ENCODE data around the gene THAP9. TPM values are rescaled to one million over a fixed set of nuclear protein-coding genes. Genes with fewer than 3 reads are reported as not detected.
"Not testable (repeated sequence)": the region's sequence is repeated elsewhere in the genome, so short reads cannot be mapped to it uniquely, and the experiment has no call there.

Gene THAP9
- total RNA-seq, 5 donors from 2014 or later (not counting 1 experiment from before 2014, with no cell fraction given): 2.3 to 4.1 (median 3.0) TPM

DNA sequence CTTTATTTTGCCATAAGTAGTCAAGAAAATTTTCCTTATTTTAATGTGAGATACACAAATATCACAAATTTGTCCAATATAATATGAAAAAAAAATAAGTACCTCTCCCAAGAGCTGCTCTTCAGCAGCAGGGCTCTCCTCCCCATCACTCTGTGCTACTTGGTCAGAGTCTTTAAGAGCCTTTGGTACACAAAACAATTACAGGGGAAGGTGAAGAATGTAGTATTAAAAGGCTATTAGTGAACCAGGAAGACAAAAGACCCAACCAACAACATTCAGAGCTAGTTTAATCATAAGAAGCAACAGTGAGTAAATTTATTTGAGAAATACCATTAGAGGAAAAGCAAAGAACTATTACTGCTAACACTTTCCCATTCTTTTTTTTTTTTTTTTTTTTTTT, 39.0 kb upstream of the THAP9 start:
- peaks cover 30% of the 10 kb centered on the region for H3K36me3 Mint-ChIP-seq
- POLR2A ChIA-PET: no interaction called here

DNA sequence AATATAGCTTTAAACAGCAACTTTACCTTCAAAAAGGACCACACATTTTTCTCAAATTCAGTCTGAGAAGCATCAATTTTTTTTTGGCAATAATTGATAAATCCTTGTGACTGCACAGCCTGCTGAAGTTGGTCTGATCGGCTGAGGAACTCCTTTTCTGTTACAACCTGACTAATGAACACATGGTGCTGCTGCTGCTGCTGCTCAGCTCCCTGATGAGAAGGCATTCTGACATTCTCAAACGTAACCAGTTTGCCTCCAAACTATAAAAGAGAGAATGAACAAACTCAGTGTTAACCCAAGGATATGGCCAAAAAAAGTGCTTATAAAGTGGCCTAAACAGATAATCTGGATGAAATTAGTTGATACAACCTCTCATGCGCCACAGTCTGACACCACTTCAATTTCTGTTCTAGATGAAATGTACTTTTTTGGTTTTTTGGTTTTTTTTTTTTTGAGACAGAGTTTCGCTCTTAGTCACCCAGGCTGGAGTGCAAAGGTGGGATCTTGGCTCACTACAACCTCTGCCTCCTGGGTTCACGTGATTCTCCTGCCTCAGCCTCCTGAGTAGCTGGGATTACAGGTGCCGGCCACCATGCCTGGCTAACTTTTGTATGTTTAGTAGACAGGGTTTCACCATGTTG, 36.1 kb upstream of the THAP9 start:
- no peak for ATAC-seq (replicated peaks in 1 of 4)
- peaks cover 11 to 52% of the 10 kb centered on the region in 2 donors for H3K36me3 ChIP-seq (ENCODE audit: control insufficient read depth in 2 of 2, extremely low read depth in 1 of 2, insufficient read depth in 1 of 2, low read length in 1 of 2)
- Mint-ChIP-seq H3K36me3 (peaks cover 41% of the 10 kb centered on the region), H3K27ac (peak overlapping the region; percentile 50 to 84), H3K9me3 (no peaks in the 10 kb centered on the region), H3K4me1 (peaks cover 24 to 29% (median 26%) of the 10 kb centered on the region in 3 donors), H3K27me3 (no peaks in the 10 kb centered on the region), H3K4me3 (peak overlapping the region in 1 of 3 donors; percentile 57)
- WGBS (ENCODE audit: insufficient coverage): no CpG with 5 or more reads among the region's 6 CpGs
- H3K9me3 ChIP-seq: no peaks in the 10 kb centered on the region
- POLR2A ChIA-PET: interaction anchor here in 1 of 2 donors (0.7 kb wide), 1 partner anchor 133 kb away, joined by 3 read pairs; no protein-coding TSS in a partner anchor
- H3K4me3 ChIP-seq (ENCODE audit: control insufficient read depth in 1 of 2, extremely low read depth in 1 of 2, low read length in 1 of 2): no peak overlapping the region
- CTCF ChIA-PET: interaction anchor here in 1 of 2 donors (0.6 kb wide), 1 partner anchor 89 kb away, joined by 3 read pairs; no protein-coding TSS in a partner anchor
- no peaks in the 10 kb centered on the region for H3K27me3 ChIP-seq (replicated peaks in 1 of 2; ENCODE audit: control insufficient read depth in 2 of 2, extremely low read depth in 1 of 2, insufficient read depth in 2 of 2, low read length in 1 of 2)
- H3K27ac ChIP-seq (ENCODE audit: low read length): no peak overlapping the region
- DNase-seq: no peak
- H3K4me1 ChIP-seq (ENCODE audit: control insufficient read depth in 1 of 2, extremely low read depth in 1 of 2, insufficient read depth in 2 of 2, low read length in 2 of 2): peaks cover 4 to 15% of the 10 kb centered on the region in 2 experiments

More for the DNA sequence above, 39.0 kb upstream of the THAP9 start:
- Histone ChIP-seq H3K4me1 (ENCODE audit: control insufficient read depth in 1 of 2, extremely low read depth in 1 of 2, insufficient read depth in 2 of 2, low read length in 2 of 2) (peaks cover 4 to 9% of the 10 kb centered on the region in 2 experiments), H3K27ac (ENCODE audit: low read length) (no peak overlapping the region), H3K36me3 (ENCODE audit: control insufficient read depth in 2 of 2, extremely low read depth in 1 of 2, insufficient read depth in 1 of 2, low read length in 1 of 2) (peaks cover 6 to 44% of the 10 kb centered on the region in 2 donors), H3K27me3 (replicated peaks in 1 of 2; ENCODE audit: control insufficient read depth in 2 of 2, extremely low read depth in 1 of 2, insufficient read depth in 2 of 2, low read length in 1 of 2) (no peaks in the 10 kb centered on the region), H3K4me3 (ENCODE audit: control insufficient read depth in 1 of 2, extremely low read depth in 1 of 2, low read length in 1 of 2) (no peak overlapping the region), H3K9me3 (no peaks in the 10 kb centered on the region)
- no peak for ATAC-seq (replicated peaks in 1 of 4)
- Mint-ChIP-seq H3K27me3 (no peaks in the 10 kb centered on the region), H3K27ac (peak overlapping the region in 1 of 2 donors; percentile 33), H3K9me3 (no peaks in the 10 kb centered on the region), H3K4me3 (no peak overlapping the region), H3K4me1 (peaks cover 17 to 23% (median 20%) of the 10 kb centered on the region in 3 donors)
- CTCF ChIA-PET: interaction anchor here in 1 of 2 donors (0.7 to 2.0 kb wide), 3 partner anchors 9 to 1965 kb away, joined by 3 to 5 read pairs (median 3); no protein-coding TSS in a partner anchor
- no peak for DNase-seq

DNA sequence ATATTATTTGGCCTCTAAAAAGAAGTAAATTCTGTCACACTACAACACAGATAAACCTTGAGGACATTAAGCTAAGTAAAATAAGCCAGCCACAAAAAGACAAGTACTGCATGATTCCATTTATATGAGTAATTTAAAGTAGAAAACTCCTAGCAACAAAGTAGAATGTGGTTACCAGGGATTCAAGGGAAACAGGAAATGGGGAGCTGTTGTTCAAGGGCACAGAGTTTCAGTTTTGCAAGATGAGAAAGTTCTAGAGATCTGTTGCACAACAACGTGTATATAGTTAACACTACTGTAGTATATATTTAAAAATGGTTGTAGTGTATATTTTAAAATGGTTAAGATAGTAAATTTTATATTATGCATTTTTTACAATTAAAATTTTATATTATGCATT, 34.9 kb upstream of the THAP9 start:
- Histone ChIP-seq H3K4me3 (ENCODE audit: control insufficient read depth in 1 of 2, extremely low read depth in 1 of 2, low read length in 1 of 2) (no peak overlapping the region), H3K9me3 (no peaks in the 10 kb centered on the region), H3K4me1 (ENCODE audit: control insufficient read depth in 1 of 2, extremely low read depth in 1 of 2, insufficient read depth in 2 of 2, low read length in 2 of 2) (peaks cover 4 to 15% of the 10 kb centered on the region in 2 experiments), H3K27ac (ENCODE audit: low read length) (peak overlapping the region; percentile 28), H3K36me3 (ENCODE audit: control insufficient read depth in 2 of 2, extremely low read depth in 1 of 2, insufficient read depth in 1 of 2, low read length in 1 of 2) (peaks cover 11 to 60% of the 10 kb centered on the region in 2 donors), H3K27me3 (replicated peaks in 1 of 2; ENCODE audit: control insufficient read depth in 2 of 2, extremely low read depth in 1 of 2, insufficient read depth in 2 of 2, low read length in 1 of 2) (no peaks in the 10 kb centered on the region)
- Mint-ChIP-seq H3K36me3 (peaks cover 47% of the 10 kb centered on the region), H3K27ac (peak overlapping the region; percentile 82 to 90), H3K9me3 (no peaks in the 10 kb centered on the region), H3K4me1 (peaks cover 24 to 29% (median 26%) of the 10 kb centered on the region in 3 donors), H3K27me3 (no peaks in the 10 kb centered on the region), H3K4me3 (peak overlapping the region; percentile 31 to 57 (median 40))
- ATAC-seq (replicated peaks in 1 of 4) (peak; percentile 48 to 75 (median 68)), DNase-seq (peak in 2 of 35 experiments; percentile 6 to 48)
- CTCF ChIA-PET: interaction anchor here (0.6 to 0.9 kb wide), 5 partner anchors 11 to 446 kb away, joined by 3 to 7 read pairs (median 3); no protein-coding TSS in a partner anchor
- WGBS (ENCODE audit: insufficient coverage): no CpG with 5 or more reads among the region's 1 CpG
- POLR2A ChIA-PET: interaction anchor here (0.5 to 0.6 kb wide), 4 partner anchors 235 to 1222 kb away, joined by 3 to 15 read pairs (median 4); partner anchors contain the start of gene COQ2 (in 1 of the 2)

DNA sequence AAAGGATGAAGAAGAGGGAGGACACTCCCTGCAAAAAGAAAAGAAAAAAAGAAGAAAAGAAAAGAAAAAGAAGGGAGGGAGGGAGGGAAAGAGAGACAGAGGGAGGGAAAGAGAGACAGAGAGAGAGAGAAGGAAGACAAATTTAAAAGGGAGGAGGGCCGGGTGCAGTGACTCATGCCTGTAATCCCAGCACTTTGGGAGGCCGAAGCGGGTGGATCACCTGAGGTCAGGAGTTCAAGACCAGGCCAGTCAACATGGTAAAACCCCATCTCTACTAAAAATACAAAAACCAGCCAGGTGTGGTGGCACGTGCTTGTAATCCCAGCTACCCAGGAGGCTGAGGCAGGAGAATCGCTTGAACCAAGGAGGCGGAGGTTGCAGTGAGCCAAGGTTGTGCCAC, 34.5 kb upstream of the THAP9 start:
- peaks cover 52% of the 10 kb centered on the region for H3K36me3 Mint-ChIP-seq
- DNase-seq; H3K9me3 Mint-ChIP-seq; H3K27me3 ChIP-seq (replicated peaks in 1 of 2; ENCODE audit: control insufficient read depth in 2 of 2, extremely low read depth in 1 of 2, insufficient read depth in 2 of 2, low read length in 1 of 2); H3K4me3 ChIP-seq (ENCODE audit: control insufficient read depth in 1 of 2, extremely low read depth in 1 of 2, low read length in 1 of 2); H3K27me3 Mint-ChIP-seq; H3K9me3 ChIP-seq; ATAC-seq (replicated peaks in 1 of 4): not testable (repeated sequence)
- Histone ChIP-seq H3K36me3 (ENCODE audit: control insufficient read depth in 2 of 2, extremely low read depth in 1 of 2, insufficient read depth in 1 of 2, low read length in 1 of 2) (peaks cover 11 to 63% of the 10 kb centered on the region in 2 donors), H3K4me1 (ENCODE audit: control insufficient read depth in 1 of 2, extremely low read depth in 1 of 2, insufficient read depth in 2 of 2, low read length in 2 of 2) (peaks cover 4 to 15% of the 10 kb centered on the region in 2 experiments), H3K27ac (ENCODE audit: low read length) (peak overlapping the region; percentile 28)
- H3K4me3 Mint-ChIP-seq: peak overlapping the region in 1 of 3 donors; percentile 57
- peaks cover 24 to 29% (median 26%) of the 10 kb centered on the region in 3 donors for H3K4me1 Mint-ChIP-seq
- peak overlapping the region; percentile 78 to 90 for H3K27ac Mint-ChIP-seq
- 63% methylated on average over 2 of the region's 6 CpGs for WGBS (ENCODE audit: insufficient coverage)
- CTCF ChIA-PET: interaction anchor here (0.6 to 0.9 kb wide), 3 partner anchors 11 to 67 kb away, joined by 3 to 5 read pairs (median 3); no protein-coding TSS in a partner anchor
- POLR2A ChIA-PET: interaction anchor here (0.5 to 0.6 kb wide), 4 partner anchors 234 to 1223 kb away, joined by 3 to 15 read pairs (median 4); partner anchors contain the start of gene COQ2 (in 1 of the 2)

DNA sequence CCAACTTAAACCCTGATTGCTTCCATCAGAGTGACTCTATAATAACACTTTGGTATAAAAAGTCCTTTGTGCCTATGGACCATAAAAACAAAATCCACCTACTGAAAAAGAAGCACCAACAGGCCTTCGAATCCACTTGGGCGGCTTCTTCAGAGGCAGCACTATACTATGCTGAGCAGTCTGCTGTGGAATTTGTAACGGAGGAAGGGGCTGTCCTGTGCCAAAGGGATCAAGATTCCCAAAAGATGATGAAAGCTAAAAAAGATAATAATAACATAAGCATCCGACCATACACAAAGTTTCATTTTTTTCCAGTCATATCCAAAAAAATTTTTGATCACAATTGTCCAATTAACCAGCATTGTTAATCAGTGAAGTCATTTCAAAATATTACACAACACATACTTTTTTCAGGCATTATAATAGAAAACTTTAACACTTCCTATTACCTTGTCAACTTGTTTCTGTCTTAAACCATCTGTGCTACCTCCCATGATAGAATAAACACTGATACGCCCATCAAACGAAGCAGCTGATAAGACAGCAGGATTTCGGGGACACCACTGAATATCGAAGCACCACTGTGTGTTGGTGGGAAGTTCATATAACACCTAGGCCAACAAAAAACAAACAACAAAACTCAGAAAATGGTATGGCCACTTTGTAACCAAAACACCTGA, 33.7 kb upstream of the THAP9 start:
- H3K27ac ChIP-seq (ENCODE audit: low read length): no peak overlapping the region
- CTCF ChIA-PET: no interaction called here
- H3K4me3 Mint-ChIP-seq: no peak overlapping the region

DNA sequence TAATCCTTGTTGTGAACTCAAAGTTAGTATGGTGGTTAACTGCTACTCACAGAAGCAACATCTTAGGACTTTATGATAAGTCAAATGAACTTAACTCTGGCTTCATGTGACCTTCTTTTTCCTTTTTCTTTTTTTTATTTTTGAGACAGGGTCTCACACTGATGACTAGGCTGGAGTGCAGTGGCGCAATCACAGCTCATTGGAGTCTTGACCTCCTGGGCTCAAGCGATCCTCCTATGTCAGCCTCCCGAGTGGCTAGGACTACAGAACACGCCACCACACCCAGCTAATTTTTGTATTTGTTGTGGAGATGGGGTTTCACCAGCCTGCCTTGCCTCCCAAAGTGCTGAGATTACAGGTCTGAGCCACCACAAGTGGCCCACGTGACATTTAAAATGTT, 32.0 kb upstream of the THAP9 start:
- H3K4me1 Mint-ChIP-seq: peaks cover 22 to 27% (median 26%) of the 10 kb centered on the region in 3 donors
- H3K9me3 Mint-ChIP-seq: no peaks in the 10 kb centered on the region
- peaks cover 44% of the 10 kb centered on the region for H3K36me3 Mint-ChIP-seq
- DNase-seq: no peak
- ATAC-seq (replicated peaks in 1 of 4): no peak
- H3K27ac ChIP-seq (ENCODE audit: low read length): no peak overlapping the region
- ChIA-PET CTCF (no interaction called here), POLR2A (interaction anchor here in 1 of 2 donors (0.6 kb wide), 2 partner anchors 14 to 29 kb away, joined by 3 read pairs; no protein-coding TSS in a partner anchor)
- no peak overlapping the region for H3K4me3 Mint-ChIP-seq
- H3K27ac Mint-ChIP-seq: no peak overlapping the region
- no peaks in the 10 kb centered on the region for H3K27me3 Mint-ChIP-seq
- peaks cover 4 to 15% of the 10 kb centered on the region in 2 experiments for H3K4me1 ChIP-seq (ENCODE audit: control insufficient read depth in 1 of 2, extremely low read depth in 1 of 2, insufficient read depth in 2 of 2, low read length in 2 of 2)
- peaks cover 16 to 59% of the 10 kb centered on the region in 2 donors for H3K36me3 ChIP-seq (ENCODE audit: control insufficient read depth in 2 of 2, extremely low read depth in 1 of 2, insufficient read depth in 1 of 2, low read length in 1 of 2)
- WGBS (ENCODE audit: insufficient coverage): no CpG with 5 or more reads among the region's 5 CpGs
- H3K27me3 ChIP-seq (replicated peaks in 1 of 2; ENCODE audit: control insufficient read depth in 2 of 2, extremely low read depth in 1 of 2, insufficient read depth in 2 of 2, low read length in 1 of 2): no peaks in the 10 kb centered on the region
- H3K9me3 ChIP-seq: no peaks in the 10 kb centered on the region
- no peak overlapping the region for H3K4me3 ChIP-seq (ENCODE audit: control insufficient read depth in 1 of 2, extremely low read depth in 1 of 2, low read length in 1 of 2)

More for the DNA sequence above, 33.7 kb upstream of the THAP9 start:
- no peaks in the 10 kb centered on the region for H3K27me3 Mint-ChIP-seq
- POLR2A ChIA-PET: interaction anchor here in 1 of 2 donors (0.6 kb wide), 1 partner anchor 189 kb away, joined by 4 read pairs; no protein-coding TSS in a partner anchor
- H3K4me1 ChIP-seq (ENCODE audit: control insufficient read depth in 1 of 2, extremely low read depth in 1 of 2, insufficient read depth in 2 of 2, low read length in 2 of 2): peaks cover 4 to 15% of the 10 kb centered on the region in 2 experiments
- H3K27me3 ChIP-seq (replicated peaks in 1 of 2; ENCODE audit: control insufficient read depth in 2 of 2, extremely low read depth in 1 of 2, insufficient read depth in 2 of 2, low read length in 1 of 2): no peaks in the 10 kb centered on the region
- peaks cover 51% of the 10 kb centered on the region for H3K36me3 Mint-ChIP-seq
- no peaks in the 10 kb centered on the region for H3K9me3 ChIP-seq
- no peak for DNase-seq
- peaks cover 22 to 27% (median 26%) of the 10 kb centered on the region in 3 donors for H3K4me1 Mint-ChIP-seq
- no CpG with 5 or more reads among the region's 8 CpGs for WGBS (ENCODE audit: insufficient coverage)
- no peak for ATAC-seq (replicated peaks in 1 of 4)
- no peaks in the 10 kb centered on the region for H3K9me3 Mint-ChIP-seq
- H3K27ac Mint-ChIP-seq: peak overlapping the region; percentile 64 to 78
- H3K36me3 ChIP-seq (ENCODE audit: control insufficient read depth in 2 of 2, extremely low read depth in 1 of 2, insufficient read depth in 1 of 2, low read length in 1 of 2): peaks cover 14 to 68% of the 10 kb centered on the region in 2 donors
- no peak overlapping the region for H3K4me3 ChIP-seq (ENCODE audit: control insufficient read depth in 1 of 2, extremely low read depth in 1 of 2, low read length in 1 of 2)
